HG03095 (cell line): Measurements from ENCODE around the gene VEGFD.

ENCODE experiments used
- ATAC-seq: cut with Tn5 transposase; IDR thresholded peaks from one replicate; pipeline ENCODE4 v1.9.1; 2021; ENCODE audit warnings: moderate library complexity; ENCODE audit not compliant: unreplicated experiment

VEGFD gene, protein sequence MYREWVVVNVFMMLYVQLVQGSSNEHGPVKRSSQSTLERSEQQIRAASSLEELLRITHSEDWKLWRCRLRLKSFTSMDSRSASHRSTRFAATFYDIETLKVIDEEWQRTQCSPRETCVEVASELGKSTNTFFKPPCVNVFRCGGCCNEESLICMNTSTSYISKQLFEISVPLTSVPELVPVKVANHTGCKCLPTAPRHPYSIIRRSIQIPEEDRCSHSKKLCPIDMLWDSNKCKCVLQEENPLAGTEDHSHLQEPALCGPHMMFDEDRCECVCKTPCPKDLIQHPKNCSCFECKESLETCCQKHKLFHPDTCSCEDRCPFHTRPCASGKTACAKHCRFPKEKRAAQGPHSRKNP

DNA sequence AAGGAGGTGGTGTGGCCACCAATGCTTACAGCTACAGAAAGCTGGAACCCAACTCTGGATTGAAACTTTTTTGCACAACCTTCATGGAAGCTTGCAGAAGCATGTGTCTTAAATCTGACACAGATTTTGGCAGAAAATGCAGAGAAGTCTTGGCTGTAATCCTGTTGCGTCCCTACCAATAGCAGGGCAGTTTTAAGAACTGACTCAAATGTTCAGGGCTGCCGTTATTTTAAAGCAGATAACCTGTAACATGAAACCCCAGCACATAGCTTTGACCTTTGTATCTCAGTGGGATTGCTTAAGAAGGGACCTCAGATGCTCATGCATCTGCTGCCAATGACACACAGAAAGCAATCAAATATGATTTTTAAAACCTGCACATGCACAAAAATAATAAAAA is at the start of gene VEGFD:
TSS of gene VEGFD (minus strand) at position 110 of the 400 bp plus-strand sequence. CDS start 467 bp downstream, outside the sequence.
- ATAC-seq: no peak

DNA sequence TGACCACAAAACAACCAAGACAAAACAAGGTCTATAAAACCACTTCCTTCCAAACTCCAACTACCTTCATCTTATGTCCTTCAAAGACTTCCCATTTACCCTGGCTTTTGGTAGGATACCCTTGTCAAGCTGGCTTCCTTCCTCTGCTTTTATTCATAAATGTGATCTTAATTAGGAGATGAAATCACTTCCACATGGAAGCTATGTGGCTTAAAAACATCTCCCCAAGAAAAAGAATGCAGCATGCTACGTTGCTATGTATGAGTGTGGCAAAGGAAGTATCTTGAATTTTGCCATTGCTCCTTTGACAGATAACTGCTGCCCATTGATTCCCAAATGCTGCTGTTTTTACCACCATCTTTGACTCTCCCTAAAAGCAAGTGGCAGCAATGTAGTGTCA is 46.4 kb upstream of the VEGFD start:
- ATAC-seq: no peak

DNA sequence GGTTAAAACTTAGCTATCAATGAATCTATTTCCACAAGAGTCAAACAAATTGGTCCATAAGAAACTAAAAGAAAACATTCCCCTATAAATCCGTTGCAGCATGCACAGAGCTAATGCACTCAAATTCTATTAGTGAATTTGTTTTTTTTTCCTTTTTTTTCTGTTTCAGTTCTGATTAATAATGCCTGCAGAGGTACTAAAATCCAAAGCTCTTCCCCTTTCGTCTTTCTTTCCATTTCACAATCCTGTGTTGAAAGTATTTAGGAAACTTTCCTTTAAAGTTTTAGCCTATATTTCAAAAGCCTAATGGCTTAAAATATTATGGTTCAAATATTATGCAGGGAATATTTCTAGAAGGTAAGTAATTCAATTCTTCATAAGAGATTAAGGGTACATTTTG is 45.9 kb upstream of the VEGFD start:
- no peak for ATAC-seq

DNA sequence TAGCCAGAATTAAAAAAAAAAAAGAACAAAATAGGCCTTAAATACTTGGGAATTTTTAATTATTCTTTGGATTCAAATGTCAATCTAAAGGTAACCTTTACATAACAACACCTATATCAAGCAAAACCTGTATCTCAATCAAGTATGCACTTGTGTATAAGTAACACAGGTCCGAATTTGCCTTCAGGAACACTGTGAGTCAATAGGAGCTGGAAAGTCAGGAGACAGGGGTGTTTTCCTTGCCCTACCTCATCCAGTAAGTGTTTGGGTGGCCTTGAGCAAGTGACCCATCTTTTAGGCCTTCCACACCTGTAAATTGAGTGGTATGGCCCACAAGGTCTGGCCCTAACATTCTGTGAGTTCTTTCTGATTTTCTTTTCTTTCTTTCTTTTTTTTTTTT is 40.8 kb upstream of the VEGFD start:
- no peak for ATAC-seq

DNA sequence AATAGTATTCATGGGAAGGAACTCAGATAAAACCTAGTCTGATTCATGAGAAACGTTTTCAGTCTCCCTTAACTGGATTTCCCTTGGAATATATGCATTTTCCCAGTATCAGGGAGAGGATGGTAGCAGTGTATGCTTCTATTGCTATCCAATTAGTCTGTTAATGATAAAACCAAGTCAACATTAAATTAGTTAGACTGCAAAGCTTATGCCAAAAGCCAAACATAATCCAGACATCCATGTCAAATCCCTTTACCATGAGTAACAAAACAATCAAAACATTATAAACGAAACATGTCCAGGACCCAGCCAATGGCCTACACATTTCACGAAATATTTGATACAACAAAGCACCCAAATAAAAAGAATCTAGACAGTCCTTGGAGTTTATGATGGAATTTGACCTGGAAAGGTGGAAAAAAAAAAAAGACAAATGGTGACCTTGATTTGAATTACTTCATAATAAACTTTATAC is 34.5 kb upstream of the VEGFD start:
- ATAC-seq: no peak

DNA sequence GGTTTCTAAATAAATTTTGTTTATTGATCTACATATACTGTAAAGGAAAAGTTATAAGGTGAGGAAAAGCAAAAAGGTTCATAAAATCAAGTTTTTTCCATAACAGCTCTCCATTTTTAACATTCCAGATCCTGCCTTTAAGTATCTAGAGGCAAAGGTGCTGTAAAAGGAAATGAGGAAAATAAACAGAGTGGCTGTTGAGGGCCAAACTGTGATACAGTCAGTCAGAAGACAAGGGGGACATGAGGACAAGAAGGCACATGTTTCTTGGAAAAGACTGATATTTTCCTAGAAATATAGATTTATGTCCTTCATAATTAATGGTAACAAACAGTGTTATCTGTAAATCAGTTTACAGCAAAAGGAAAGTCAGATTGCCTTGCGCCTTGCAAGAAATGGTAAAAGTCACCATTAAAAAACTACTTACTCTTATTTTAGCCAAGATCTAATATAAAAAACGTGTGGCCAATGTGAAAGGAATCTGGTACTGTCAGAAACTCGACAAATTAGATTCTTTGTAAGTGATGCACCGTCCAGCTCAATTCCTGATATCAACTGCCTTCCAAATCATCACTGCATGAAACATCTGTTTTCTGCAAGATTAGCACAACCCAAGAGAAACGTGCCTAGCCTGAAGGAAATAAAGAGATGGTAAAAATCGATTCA is 34.0 kb upstream of the VEGFD start:
- ATAC-seq: no peak

DNA sequence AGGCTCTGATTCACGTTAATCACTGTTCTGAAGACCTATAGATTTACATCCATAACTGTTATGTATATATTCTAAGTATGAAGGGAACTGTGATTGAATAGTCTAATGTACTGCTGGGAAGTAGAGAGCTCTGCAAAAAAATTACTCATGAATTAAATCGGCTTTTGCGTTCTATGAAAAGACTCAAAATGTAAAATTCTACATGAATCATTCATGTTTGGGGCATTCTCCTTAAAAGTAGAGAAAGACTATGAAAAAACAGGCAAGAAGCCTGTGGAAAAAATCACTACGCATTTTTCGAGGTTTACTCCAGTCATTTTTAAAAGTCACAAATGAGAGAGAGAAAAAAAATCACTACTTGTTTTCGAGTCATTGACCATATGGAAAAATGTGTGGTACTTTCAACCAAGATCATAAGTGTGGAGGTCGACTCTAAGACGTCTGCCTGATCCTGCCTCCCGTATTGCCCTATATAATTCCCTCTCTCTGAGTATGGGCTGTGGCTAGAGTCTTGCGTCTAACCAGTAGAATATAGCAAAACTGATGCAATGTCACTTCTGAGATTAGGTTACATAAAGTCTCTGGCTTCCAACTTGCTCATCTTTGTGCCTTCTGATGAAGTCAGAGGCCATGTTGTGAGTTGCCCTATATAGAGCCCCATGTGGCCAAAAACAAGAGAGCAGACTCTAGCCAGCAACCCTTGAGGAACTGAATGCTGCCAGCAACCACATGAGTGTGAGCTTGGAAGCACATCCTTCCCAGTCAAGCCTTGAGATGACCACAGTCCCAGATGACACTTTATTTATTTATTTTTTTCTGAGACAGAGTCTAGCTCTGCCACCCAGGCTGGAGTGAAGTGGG is 32.1 kb upstream of the VEGFD start:
- no peak for ATAC-seq

DNA sequence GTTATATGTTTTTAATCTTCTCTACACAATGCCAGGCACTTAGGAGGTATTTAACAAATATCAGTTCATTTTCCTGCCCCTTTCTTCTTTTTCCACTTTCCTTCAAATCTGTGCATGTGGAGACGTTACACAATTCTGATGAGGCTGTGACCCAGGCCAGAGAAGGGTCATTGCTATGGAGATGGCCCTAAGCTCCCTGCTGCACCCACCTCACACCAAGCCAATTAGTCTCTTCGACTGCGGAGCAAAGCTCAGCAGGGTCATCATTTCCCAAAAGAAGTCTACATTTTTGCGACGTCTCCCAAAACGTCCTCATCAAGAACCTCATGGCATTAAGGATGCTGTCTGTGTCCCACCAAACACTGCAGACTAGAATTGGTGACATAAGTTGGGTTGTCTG is 28.9 kb upstream of the VEGFD start:
- no peak for ATAC-seq

DNA sequence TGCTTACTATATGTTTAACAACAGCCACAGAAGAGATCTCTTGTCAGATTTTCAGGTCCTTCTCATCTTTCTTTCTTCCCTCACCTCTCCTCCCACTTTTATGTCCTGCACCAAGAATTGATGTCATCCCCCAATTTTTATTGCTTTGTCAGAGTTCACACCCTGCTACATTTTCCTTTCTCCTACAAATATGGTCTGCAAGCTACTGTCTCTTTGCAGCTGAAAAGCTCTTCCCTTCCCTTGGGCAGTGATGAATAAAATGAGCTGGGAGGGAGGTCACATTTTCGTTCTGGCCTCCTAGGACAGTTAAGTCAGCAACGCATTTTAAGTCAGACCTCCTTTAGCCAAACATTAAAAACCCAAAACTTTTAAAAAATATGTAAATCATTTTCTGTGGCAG is 26.7 kb upstream of the VEGFD start:
- no peak for ATAC-seq

DNA sequence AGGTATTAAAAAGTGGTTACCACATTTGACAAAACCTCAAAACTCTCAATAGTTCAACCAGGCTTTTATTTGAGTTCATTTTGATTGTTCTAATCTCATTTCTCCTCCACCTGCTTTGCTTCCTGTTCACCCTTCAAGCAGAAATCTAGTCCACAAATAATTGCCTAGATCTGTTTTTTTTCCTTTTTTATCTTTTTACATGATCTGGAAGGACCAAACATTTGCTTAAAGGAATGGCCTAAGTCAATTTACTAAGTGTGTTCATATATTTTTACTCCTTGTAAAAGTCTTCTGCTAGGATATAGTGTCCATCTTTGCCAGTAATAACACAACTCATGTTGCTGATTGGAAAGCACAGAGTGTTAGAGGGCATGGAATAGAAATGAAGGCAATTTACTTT is 26.2 kb upstream of the VEGFD start:
- ATAC-seq: no peak

DNA sequence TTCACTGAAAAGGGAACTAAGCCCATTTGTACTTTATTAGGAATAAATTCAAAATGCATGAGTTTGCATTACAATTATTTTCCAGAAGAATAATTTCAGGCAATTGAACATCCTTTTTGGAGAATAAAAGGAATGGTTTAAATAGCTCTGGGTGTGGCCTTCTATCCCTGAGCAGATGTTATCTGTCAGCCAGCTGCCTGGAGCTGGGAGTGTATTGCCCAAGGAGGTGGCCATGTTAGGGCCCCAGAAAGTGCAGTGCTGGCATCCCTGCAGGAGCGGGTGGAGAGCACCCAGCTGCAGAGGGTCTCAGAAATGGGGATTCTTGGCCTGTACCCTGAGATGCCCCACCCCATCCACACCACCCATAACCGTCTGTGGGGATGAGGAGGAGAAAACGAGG is 21.6 kb upstream of the VEGFD start:
- ATAC-seq: no peak

DNA sequence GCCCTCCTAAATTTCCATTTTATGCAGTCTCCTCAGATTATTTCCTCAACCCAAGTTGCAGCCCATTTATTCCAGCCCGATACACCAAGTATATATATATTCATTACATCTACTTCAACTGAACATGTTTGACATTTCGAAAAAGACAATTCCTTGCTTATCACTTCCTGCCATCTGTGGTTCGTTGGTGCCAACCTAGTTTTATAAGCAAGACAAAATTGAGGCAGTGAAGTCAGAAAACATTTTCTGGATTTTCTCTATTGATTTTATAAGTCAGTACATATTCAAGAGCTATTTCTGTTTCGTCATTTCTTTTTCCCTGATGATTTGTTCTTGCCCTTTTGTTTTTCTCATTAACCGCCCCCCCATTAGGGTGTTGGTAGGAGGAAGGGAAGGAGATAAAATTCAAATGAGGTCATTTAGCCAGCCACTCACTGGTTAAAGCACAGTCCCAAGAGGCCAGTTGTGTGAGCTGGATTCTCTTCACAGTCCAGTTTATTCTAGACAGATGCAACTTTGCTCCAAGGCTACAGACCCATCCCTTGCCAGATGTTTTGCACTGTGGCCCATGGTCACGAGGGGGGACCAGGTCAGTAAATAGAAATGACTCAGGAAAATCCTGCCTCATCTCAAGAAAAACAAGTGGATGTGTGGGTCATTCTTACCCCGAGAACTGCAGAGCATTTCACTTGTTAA is 20.3 kb upstream of the VEGFD start:
- no peak for ATAC-seq

DNA sequence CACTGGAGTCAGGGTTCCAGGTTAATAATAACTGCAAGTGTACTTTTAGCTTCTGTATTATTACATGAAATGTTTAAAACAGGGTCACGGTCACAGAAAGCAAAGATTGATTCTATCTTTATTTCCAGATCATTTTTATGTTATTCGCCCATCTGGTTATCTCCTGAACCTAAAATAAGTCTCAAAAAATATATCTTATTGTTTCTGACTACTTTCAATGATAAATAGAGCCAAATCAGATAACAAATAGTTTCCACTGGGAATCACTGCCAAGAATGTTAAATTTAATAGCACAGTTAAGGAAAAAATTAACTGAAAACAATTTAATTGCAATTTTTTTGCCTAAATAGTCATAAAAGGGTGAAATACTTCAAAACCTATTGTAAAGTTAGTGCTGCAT is 17.2 kb upstream of the VEGFD start:
- no peak for ATAC-seq

DNA sequence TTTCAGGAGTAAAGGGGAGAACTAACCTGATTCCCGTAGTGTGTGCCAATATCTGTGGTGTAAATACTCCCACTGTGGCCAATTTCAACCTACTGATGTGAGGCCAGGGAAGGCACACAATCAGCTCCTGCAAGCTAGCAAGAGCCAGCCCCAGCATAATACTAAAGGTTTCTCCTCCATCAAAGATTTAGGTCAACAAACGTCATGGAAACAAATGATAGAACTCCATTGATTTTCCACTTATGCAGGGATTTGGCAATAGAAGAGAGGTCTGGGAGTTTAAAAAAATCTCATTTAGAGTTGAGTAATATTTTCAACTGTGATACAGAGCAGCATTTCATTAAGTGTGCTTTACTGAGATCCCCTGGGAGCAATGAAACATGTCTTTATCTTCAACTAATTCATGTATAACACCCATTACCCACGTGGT is 15.8 kb upstream of the VEGFD start:
- no peak for ATAC-seq

DNA sequence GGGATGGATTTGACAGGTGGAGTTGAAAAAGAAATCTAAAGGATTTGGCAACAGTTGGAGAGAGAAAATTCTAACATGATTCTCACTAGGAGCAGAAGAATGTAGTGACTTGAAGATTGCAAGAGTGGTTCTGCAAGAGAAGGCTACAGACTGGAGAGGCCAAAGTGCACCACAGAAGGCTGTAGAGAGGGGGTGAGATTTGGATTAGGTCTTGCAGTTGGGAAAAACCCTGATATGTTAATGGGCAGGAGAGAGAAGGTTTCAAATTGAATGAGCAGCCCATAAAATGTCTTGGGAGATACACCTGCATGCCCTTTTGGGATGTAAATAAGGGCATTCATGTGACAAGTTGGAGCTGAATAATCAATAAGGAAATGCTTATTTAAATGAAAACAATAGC is 14.7 kb upstream of the VEGFD start:
- ATAC-seq: no peak

DNA sequence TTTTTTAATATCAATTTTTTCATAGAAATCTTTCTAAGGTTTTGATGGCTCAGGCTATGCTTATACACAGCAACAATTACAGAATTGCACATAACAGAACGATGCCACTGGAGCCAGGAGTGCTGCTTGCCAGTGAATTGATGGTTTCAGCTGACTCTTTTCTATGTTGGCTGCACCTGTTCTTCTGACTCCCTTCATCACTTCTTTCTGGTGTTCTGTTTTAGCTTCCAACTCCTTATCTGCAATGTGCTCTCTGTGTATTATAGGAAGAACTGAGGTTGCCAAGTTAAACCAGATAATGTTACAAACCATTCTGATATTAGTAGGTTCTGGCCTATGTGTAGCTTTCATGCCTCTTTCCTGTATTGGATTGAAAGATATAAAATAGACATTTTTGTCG is 11.6 kb upstream of the VEGFD start:
- no peak for ATAC-seq

DNA sequence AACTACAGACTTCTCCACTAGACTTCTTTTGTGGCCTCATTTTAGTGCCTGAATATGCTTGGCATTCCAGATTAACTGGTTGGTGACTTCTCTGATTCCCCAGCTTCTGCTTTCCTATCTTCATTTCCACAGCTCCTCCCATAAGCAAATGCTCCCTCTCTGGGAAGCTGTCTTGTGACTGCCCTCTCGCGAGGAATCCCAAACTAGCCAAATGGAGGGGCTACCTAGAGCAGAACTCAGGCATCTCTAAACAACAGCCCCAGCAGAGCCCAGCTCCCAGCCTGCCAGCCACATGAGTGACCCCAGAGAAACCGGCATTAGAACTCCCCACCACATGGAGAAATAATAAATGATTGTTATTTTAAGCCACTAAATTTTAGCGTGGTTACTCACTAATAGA is 7.6 kb upstream of the VEGFD start:
- ATAC-seq: no peak

DNA sequence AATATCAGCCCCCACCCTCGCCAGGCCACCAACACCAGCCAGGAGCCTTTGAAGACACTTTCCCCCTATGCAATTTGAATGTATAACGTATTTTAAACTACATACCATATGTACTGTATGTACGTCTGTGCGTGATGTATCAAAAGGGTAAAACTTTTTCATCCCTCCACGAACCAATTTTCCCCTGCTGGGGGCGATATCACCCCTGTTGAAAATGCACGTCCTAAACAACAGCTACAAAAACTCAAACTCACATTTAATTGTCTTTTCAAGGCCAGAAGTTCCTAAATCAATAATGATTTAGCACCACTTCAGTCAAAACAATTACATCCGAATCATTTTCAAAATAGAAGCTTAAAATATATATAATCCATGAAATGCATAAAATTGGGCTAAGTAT is 1.4 kb downstream of the VEGFD start:
- no peak for ATAC-seq

DNA sequence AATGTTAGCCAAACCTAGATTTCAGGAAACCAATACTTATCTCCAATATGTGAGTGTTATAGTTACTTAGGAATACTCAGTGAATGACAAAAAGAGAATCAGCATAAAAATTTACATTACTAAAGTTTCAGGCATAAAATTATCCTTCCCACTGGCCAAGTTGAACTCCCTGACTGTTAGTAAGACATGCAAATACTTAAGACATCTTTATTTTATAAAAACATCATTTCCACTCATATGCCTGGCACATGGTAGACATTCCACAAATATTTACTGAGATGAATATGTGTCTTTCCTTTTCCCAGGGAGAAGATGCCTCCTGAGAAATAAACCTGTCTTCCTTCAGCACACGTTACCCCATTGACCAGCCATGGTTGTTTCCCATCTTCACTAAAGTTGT is 7.3 kb downstream of the VEGFD start:
- ATAC-seq: no peak

DNA sequence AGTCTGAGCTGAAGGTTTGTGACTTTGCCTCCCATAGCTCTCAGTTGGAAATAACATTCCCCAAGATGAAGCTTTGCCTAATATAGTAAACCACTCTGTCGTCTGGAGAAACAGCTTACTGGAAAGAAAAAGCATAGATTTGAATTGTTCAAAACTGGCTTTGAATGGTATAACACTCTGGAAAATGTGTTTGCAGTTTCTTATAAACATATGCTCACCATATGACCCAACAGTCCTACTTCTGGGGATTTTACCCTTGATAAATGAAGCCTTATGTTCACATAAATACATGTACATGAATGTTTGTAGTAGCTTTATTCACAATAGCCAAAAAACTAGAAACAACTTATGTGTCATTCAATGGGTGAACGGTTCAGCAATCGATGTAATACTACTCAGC is 10.2 kb downstream of the VEGFD start:
- no peak for ATAC-seq
